ENCODE data around the gene TGFBR3.

Gene TGFBR3

DNA sequence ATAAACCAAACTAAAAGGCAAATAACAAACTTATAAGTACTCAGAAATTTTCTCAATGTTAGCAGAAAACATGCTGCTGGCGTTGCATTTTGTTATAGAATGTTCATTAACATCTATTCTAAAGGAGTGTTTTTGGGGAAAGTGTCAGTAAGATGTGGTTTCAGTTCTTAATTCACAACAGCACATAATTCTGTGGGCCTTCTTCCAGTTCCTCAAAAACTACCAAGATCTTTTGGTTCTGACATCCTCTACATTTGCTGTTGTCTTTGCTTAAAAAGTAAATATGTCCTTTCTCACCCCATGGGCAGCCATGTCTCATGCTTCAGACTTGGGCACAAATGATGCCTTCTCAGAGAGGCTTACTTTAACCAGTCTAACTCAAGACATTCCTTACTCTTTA, 232.8 kb downstream of the TGFBR3 start:
- H3K4me3 ChIP-seq (ENCODE audit: low read length in 2 of 2): no peak overlapping the region
- no peaks in the 10 kb centered on the region for H3K36me3 ChIP-seq (replicated peaks in 1 of 2; ENCODE audit: control insufficient read depth in 2 of 2, insufficient read depth in 2 of 2, low read length in 2 of 2)
- no peak overlapping the region for H3K27ac ChIP-seq (replicated peaks; ENCODE audit: low read length)
- no peak overlapping the region for H3K4ac ChIP-seq (ENCODE audit: low read length)
- no peak overlapping the region for H4K91ac ChIP-seq (ENCODE audit: low read depth, low read length, poor library complexity)
- no peak overlapping the region for H2BK5ac ChIP-seq (ENCODE audit: low read length)
- H2AK5ac ChIP-seq (ENCODE audit: low read depth, low read length): no peak overlapping the region
- H3K23ac ChIP-seq (ENCODE audit: low read depth, low read length, poor library complexity): no peak overlapping the region
- no peak overlapping the region for H2BK12ac ChIP-seq (ENCODE audit: low read length)
- H4K8ac ChIP-seq (ENCODE audit: low read depth, low read length): no peak overlapping the region
- H3K79me1 ChIP-seq (ENCODE audit: low read depth, low read length): no peaks in the 10 kb centered on the region
- no peak overlapping the region for H2BK120ac ChIP-seq (ENCODE audit: low read depth, low read length)
- no CpG with 5 or more reads among the region's 1 CpG for WGBS, 2 donors (ENCODE audit: extremely low coverage in 2 of 2, insufficient read length in 2 of 2, insufficient replicate concordance in 1 of 2)
- peaks cover 0 to 2% (median 0%) of the 10 kb centered on the region in 3 experiments for H3K27me3 ChIP-seq (ENCODE audit: control insufficient read depth in 3 of 3, insufficient read depth in 3 of 3, low read depth in 1 of 3, low read length in 3 of 3)
- H3K4me1 ChIP-seq (ENCODE audit: control insufficient read depth in 2 of 2, insufficient read depth in 1 of 2, low read depth in 1 of 2, low read length in 2 of 2): peaks cover 0 to 3% of the 10 kb centered on the region in 2 donors
- no peak overlapping the region for H2AFZ ChIP-seq (ENCODE audit: low read length)
- no peak overlapping the region for H3K9ac ChIP-seq (ENCODE audit: low read depth, low read length, poor library complexity)
- H3K9me3 ChIP-seq (replicated peaks in 1 of 2; ENCODE audit: control insufficient read depth in 2 of 2, insufficient read depth in 1 of 2, low read depth in 1 of 2, low read length in 2 of 2): peaks cover 0 to 8% of the 10 kb centered on the region in 2 donors
- no peak for DNase-seq (ENCODE audit: low spot score)
- H2BK15ac ChIP-seq (ENCODE audit: low read length): no peak overlapping the region
- H3K4me2 ChIP-seq (ENCODE audit: insufficient read depth, low read length, poor library complexity, severe bottlenecking): no peak overlapping the region
- no peak overlapping the region for H3K14ac ChIP-seq (ENCODE audit: low read length)
- no peak overlapping the region for H3K18ac ChIP-seq (ENCODE audit: low read length)

DNA sequence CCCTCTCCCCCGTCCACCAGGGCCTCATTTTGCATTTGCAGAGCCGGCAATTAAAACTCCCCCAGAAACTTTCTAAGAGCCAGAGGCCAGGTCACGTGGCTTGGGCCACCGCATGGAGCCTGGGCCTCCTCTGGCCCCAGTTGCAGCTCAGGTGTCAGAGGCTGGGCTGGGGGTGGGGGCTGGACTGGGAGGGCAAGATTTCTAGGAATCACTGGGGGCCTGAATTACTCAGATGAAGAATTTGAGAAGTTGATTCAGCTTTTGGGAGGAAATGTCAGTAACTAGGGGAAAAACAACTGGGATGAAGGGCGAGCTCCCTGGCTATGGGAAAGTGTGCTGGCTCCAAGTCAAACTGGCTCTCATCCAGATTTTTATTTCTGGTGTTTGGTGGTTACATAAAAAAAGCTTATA, 234.3 kb downstream of the TGFBR3 start:
- H3K18ac ChIP-seq (ENCODE audit: low read length): no peak overlapping the region
- no peak overlapping the region for H2BK12ac ChIP-seq (ENCODE audit: low read length)
- H3K27me3 ChIP-seq (ENCODE audit: control insufficient read depth in 3 of 3, insufficient read depth in 3 of 3, low read depth in 1 of 3, low read length in 3 of 3): peaks cover 0 to 2% (median 0%) of the 10 kb centered on the region in 3 experiments
- H2BK15ac ChIP-seq (ENCODE audit: low read length): peak overlapping the region; percentile 27
- H3K27ac ChIP-seq (replicated peaks; ENCODE audit: low read length): no peak overlapping the region
- DNase-seq (ENCODE audit: low spot score): no peak
- H3K9ac ChIP-seq (ENCODE audit: low read depth, low read length, poor library complexity): no peak overlapping the region
- no peak overlapping the region for H2AFZ ChIP-seq (ENCODE audit: low read length)
- no peak overlapping the region for H3K4ac ChIP-seq (ENCODE audit: low read length)
- H2BK120ac ChIP-seq (ENCODE audit: low read depth, low read length): no peak overlapping the region
- H3K4me1 ChIP-seq (ENCODE audit: control insufficient read depth in 2 of 2, insufficient read depth in 1 of 2, low read depth in 1 of 2, low read length in 2 of 2): peaks cover 0 to 3% of the 10 kb centered on the region in 2 donors
- H4K91ac ChIP-seq (ENCODE audit: low read depth, low read length, poor library complexity): no peak overlapping the region
- no peak overlapping the region for H3K23ac ChIP-seq (ENCODE audit: low read depth, low read length, poor library complexity)
- no peak overlapping the region for H2AK5ac ChIP-seq (ENCODE audit: low read depth, low read length)
- no peaks in the 10 kb centered on the region for H3K36me3 ChIP-seq (replicated peaks in 1 of 2; ENCODE audit: control insufficient read depth in 2 of 2, insufficient read depth in 2 of 2, low read length in 2 of 2)
- H2BK5ac ChIP-seq (ENCODE audit: low read length): no peak overlapping the region
- no peaks in the 10 kb centered on the region for H3K79me1 ChIP-seq (ENCODE audit: low read depth, low read length)
- no CpG with 5 or more reads among the region's 5 CpGs for WGBS, 2 donors (ENCODE audit: extremely low coverage in 2 of 2, insufficient read length in 2 of 2, insufficient replicate concordance in 1 of 2)
- H3K4me3 ChIP-seq (ENCODE audit: low read length in 2 of 2): no peak overlapping the region
- H3K14ac ChIP-seq (ENCODE audit: low read length): no peak overlapping the region
- peaks cover 0 to 8% of the 10 kb centered on the region in 2 donors for H3K9me3 ChIP-seq (replicated peaks in 1 of 2; ENCODE audit: control insufficient read depth in 2 of 2, insufficient read depth in 1 of 2, low read depth in 1 of 2, low read length in 2 of 2)
- no peak overlapping the region for H3K4me2 ChIP-seq (ENCODE audit: insufficient read depth, low read length, poor library complexity, severe bottlenecking)
- H4K8ac ChIP-seq (ENCODE audit: low read depth, low read length): no peak overlapping the region

DNA sequence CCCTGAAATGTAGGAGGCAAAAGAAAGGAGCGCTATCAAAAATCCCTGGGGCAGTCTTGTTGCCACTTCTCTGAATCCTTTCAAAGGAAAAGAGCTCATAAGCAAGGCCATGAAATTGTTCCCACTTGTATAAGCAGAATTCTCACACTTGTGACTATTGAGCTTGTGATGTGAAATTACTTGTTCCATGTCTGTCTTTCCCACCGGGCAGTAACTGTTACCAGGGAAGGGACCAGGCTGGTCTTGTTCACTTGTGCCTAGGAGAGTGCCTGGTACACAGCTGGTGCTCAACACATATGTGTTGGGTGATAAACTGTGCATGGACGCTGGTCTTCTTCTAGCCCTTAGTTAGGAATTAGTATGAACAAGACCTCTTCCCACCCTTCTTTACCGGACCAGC, 234.7 kb downstream of the TGFBR3 start:
- DNase-seq (ENCODE audit: low spot score): no peak
- no peak overlapping the region for H2AFZ ChIP-seq (ENCODE audit: low read length)
- no peak overlapping the region for H3K4me3 ChIP-seq (ENCODE audit: low read length in 2 of 2)
- no peaks in the 10 kb centered on the region for H3K79me1 ChIP-seq (ENCODE audit: low read depth, low read length)
- H3K9me3 ChIP-seq (replicated peaks in 1 of 2; ENCODE audit: control insufficient read depth in 2 of 2, insufficient read depth in 1 of 2, low read depth in 1 of 2, low read length in 2 of 2): peaks cover 0 to 8% of the 10 kb centered on the region in 2 donors
- H3K14ac ChIP-seq (ENCODE audit: low read length): no peak overlapping the region
- no peaks in the 10 kb centered on the region for H3K36me3 ChIP-seq (replicated peaks in 1 of 2; ENCODE audit: control insufficient read depth in 2 of 2, insufficient read depth in 2 of 2, low read length in 2 of 2)
- no peak overlapping the region for H4K91ac ChIP-seq (ENCODE audit: low read depth, low read length, poor library complexity)
- H2AK5ac ChIP-seq (ENCODE audit: low read depth, low read length): no peak overlapping the region
- H3K9ac ChIP-seq (ENCODE audit: low read depth, low read length, poor library complexity): no peak overlapping the region
- H2BK5ac ChIP-seq (ENCODE audit: low read length): no peak overlapping the region
- H3K27me3 ChIP-seq (ENCODE audit: control insufficient read depth in 3 of 3, insufficient read depth in 3 of 3, low read depth in 1 of 3, low read length in 3 of 3): peaks cover 0 to 2% (median 0%) of the 10 kb centered on the region in 3 experiments
- H3K4me1 ChIP-seq (ENCODE audit: control insufficient read depth in 2 of 2, insufficient read depth in 1 of 2, low read depth in 1 of 2, low read length in 2 of 2): peaks cover 0 to 3% of the 10 kb centered on the region in 2 donors
- H2BK12ac ChIP-seq (ENCODE audit: low read length): no peak overlapping the region
- H3K27ac ChIP-seq (replicated peaks; ENCODE audit: low read length): no peak overlapping the region
- H2BK15ac ChIP-seq (ENCODE audit: low read length): peak overlapping the region; percentile 27
- no peak overlapping the region for H3K4ac ChIP-seq (ENCODE audit: low read length)
- H2BK120ac ChIP-seq (ENCODE audit: low read depth, low read length): no peak overlapping the region
- H3K4me2 ChIP-seq (ENCODE audit: insufficient read depth, low read length, poor library complexity, severe bottlenecking): no peak overlapping the region
- H3K18ac ChIP-seq (ENCODE audit: low read length): no peak overlapping the region
- no peak overlapping the region for H4K8ac ChIP-seq (ENCODE audit: low read depth, low read length)
- no CpG with 5 or more reads among the region's 4 CpGs for WGBS, 2 donors (ENCODE audit: extremely low coverage in 2 of 2, insufficient read length in 2 of 2, insufficient replicate concordance in 1 of 2)
- no peak overlapping the region for H3K23ac ChIP-seq (ENCODE audit: low read depth, low read length, poor library complexity)

DNA sequence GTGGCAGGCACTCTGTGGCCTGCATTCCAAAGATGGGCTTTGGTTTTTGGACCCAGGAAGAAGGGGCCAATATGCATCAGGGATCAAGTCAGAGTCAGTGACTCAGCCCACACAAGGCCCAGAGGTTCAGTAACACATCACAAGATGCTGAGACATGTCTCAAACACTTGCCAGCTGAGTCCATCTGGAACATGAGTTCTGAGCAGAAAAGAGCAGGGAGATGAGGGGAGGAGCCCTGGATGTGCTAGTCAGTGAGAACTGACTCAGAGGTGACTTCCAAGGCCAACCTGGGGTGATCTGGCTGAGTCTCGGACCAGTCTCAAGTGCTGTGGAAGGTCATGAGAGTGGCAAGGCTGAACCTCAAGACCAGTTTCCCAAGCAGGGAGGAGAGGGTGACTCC, 235.2 kb downstream of the TGFBR3 start:
- H3K9ac ChIP-seq (ENCODE audit: low read depth, low read length, poor library complexity): no peak overlapping the region
- H3K4ac ChIP-seq (ENCODE audit: low read length): no peak overlapping the region
- no peak overlapping the region for H2BK12ac ChIP-seq (ENCODE audit: low read length)
- H2BK15ac ChIP-seq (ENCODE audit: low read length): no peak overlapping the region
- no peak overlapping the region for H2BK5ac ChIP-seq (ENCODE audit: low read length)
- DNase-seq (ENCODE audit: low spot score): no peak
- no peaks in the 10 kb centered on the region for H3K36me3 ChIP-seq (replicated peaks in 1 of 2; ENCODE audit: control insufficient read depth in 2 of 2, insufficient read depth in 2 of 2, low read length in 2 of 2)
- H2BK120ac ChIP-seq (ENCODE audit: low read depth, low read length): no peak overlapping the region
- H3K23ac ChIP-seq (ENCODE audit: low read depth, low read length, poor library complexity): no peak overlapping the region
- H4K91ac ChIP-seq (ENCODE audit: low read depth, low read length, poor library complexity): no peak overlapping the region
- H3K4me3 ChIP-seq (ENCODE audit: low read length in 2 of 2): no peak overlapping the region
- H3K18ac ChIP-seq (ENCODE audit: low read length): peak overlapping the region; percentile 0
- H3K4me2 ChIP-seq (ENCODE audit: insufficient read depth, low read length, poor library complexity, severe bottlenecking): no peak overlapping the region
- peaks cover 0 to 5% of the 10 kb centered on the region in 2 donors for H3K4me1 ChIP-seq (ENCODE audit: control insufficient read depth in 2 of 2, insufficient read depth in 1 of 2, low read depth in 1 of 2, low read length in 2 of 2)
- H2AK5ac ChIP-seq (ENCODE audit: low read depth, low read length): no peak overlapping the region
- WGBS, 2 donors (ENCODE audit: extremely low coverage in 2 of 2, insufficient read length in 2 of 2, insufficient replicate concordance in 1 of 2): no CpG with 5 or more reads among the region's 1 CpG
- no peak overlapping the region for H4K8ac ChIP-seq (ENCODE audit: low read depth, low read length)
- no peak overlapping the region for H3K27ac ChIP-seq (replicated peaks; ENCODE audit: low read length)
- H3K79me1 ChIP-seq (ENCODE audit: low read depth, low read length): no peaks in the 10 kb centered on the region
- H2AFZ ChIP-seq (ENCODE audit: low read length): no peak overlapping the region
- H3K14ac ChIP-seq (ENCODE audit: low read length): no peak overlapping the region
- H3K27me3 ChIP-seq (ENCODE audit: control insufficient read depth in 3 of 3, insufficient read depth in 3 of 3, low read depth in 1 of 3, low read length in 3 of 3): peaks cover 0 to 2% (median 0%) of the 10 kb centered on the region in 3 experiments
- peaks cover 0 to 4% of the 10 kb centered on the region in 2 donors for H3K9me3 ChIP-seq (replicated peaks in 1 of 2; ENCODE audit: control insufficient read depth in 2 of 2, insufficient read depth in 1 of 2, low read depth in 1 of 2, low read length in 2 of 2)

All from neuronal stem cell (in vitro differentiated cells).